Mesenchymal stem cell (in vitro differentiated cells and primary cell): ENCODE data around the gene DHPS.
"Not testable (repeated sequence)": the region's sequence is repeated elsewhere in the genome, so short reads cannot be mapped to it uniquely, and the experiment has no call there.

ENCODE experiments used
- DNase-seq: peaks from one replicate; pipeline ENCODE4 v3.0.0-alpha.2; 2013
- H2AFZ ChIP-seq: one replicate; pipeline ENCODE4 v1.6.1; 2013; ENCODE audit warnings: low read depth, mild to moderate bottlenecking, control low read depth, inconsistent platforms, low read length, moderate library complexity
- H2AK5ac ChIP-seq: 2 replicates; pipeline ENCODE4 v1.6.1; 2013; ENCODE audit warnings: low read length, moderate library complexity, mild to moderate bottlenecking, inconsistent platforms; ENCODE audit not compliant: severe bottlenecking
- H2BK120ac ChIP-seq: one replicate; pipeline ENCODE4 v1.6.1; 2013; ENCODE audit warnings: low read depth, mild to moderate bottlenecking, inconsistent platforms, low read length, moderate library complexity
- H2BK12ac ChIP-seq, 2 experiments: one replicate each; pipeline ENCODE4 v1.6.1; 2013; ENCODE audit warnings: inconsistent platforms in 2 of 2, low read length in 2 of 2, mild to moderate bottlenecking in 2 of 2, moderate library complexity in 2 of 2, control low read depth in 1 of 2
- H2BK15ac ChIP-seq: one replicate; pipeline ENCODE4 v1.6.1; 2013; ENCODE audit warnings: mild to moderate bottlenecking, low read depth, inconsistent platforms; ENCODE audit not compliant: poor library complexity, severe bottlenecking
- H2BK5ac ChIP-seq: 2 replicates; pipeline ENCODE4 v1.6.1; 2013; ENCODE audit warnings: low read depth, mild to moderate bottlenecking, low read length, control low read depth, inconsistent platforms; ENCODE audit not compliant: poor library complexity, severe bottlenecking
- H3K14ac ChIP-seq, 2 experiments: one replicate each; pipeline ENCODE4 v1.6.1; 2013; ENCODE audit warnings: inconsistent platforms in 2 of 2, low read length in 2 of 2, control low read depth in 1 of 2, mild to moderate bottlenecking in 1 of 2, moderate library complexity in 1 of 2
- H3K18ac ChIP-seq, 2 experiments: one replicate each; pipeline ENCODE4 v1.6.1; 2013; ENCODE audit warnings: inconsistent platforms in 2 of 2, low read length in 2 of 2, control low read depth in 1 of 2, low read depth in 1 of 2, mild to moderate bottlenecking in 1 of 2
- H3K23ac ChIP-seq, 2 experiments: one replicate each; pipeline ENCODE4 v1.6.1; 2013; ENCODE audit warnings: inconsistent platforms in 2 of 2, low read length in 2 of 2, mild to moderate bottlenecking in 2 of 2, moderate library complexity in 2 of 2, control low read depth in 1 of 2
- H3K27ac ChIP-seq: 2 replicates; pipeline ENCODE4 v1.5.1; 2013; ENCODE audit warnings: mild to moderate bottlenecking, moderate library complexity, low read length, control low read depth, inconsistent platforms; ENCODE audit not compliant: poor library complexity, severe bottlenecking
- H3K27me3 ChIP-seq, 2 experiments: 2 replicates each; pipeline versions ENCODE4 v1.6.1 to v1.7.0; 2013; ENCODE audit warnings: low read length in 2 of 2, mild to moderate bottlenecking in 2 of 2, moderate library complexity in 2 of 2, control low read depth in 1 of 2, inconsistent platforms in 1 of 2; ENCODE audit not compliant: control insufficient read depth in 1 of 2, insufficient read depth in 1 of 2
- H3K36me3 ChIP-seq, 2 experiments: 2 replicates each; pipeline versions ENCODE4 v1.6.1 to v1.7.0; 2013; ENCODE audit warnings: low read length in 2 of 2, control low read depth in 1 of 2, inconsistent platforms in 1 of 2, low read depth in 1 of 2, mild to moderate bottlenecking in 1 of 2; ENCODE audit not compliant: insufficient read depth in 2 of 2, control insufficient read depth in 1 of 2
- H3K4ac ChIP-seq, 2 experiments: one replicate each; pipeline ENCODE4 v1.6.1; 2013; ENCODE audit warnings: inconsistent platforms in 2 of 2, low read length in 2 of 2, mild to moderate bottlenecking in 2 of 2, moderate library complexity in 2 of 2, control low read depth in 1 of 2, low read depth in 1 of 2
- H3K4me1 ChIP-seq: 2 replicates; pipeline ENCODE4 v1.6.1; 2013; ENCODE audit warnings: low read depth, low read length, control low read depth; ENCODE audit not compliant: control insufficient read depth, insufficient read depth
- H3K4me2 ChIP-seq: 2 replicates; pipeline ENCODE4 v1.6.1; 2013; ENCODE audit warnings: low read length, mild to moderate bottlenecking, inconsistent platforms; ENCODE audit not compliant: poor library complexity, severe bottlenecking
- H3K4me3 ChIP-seq, 2 experiments: 2 replicates each; pipeline versions ENCODE4 v1.5.1 to v1.7.0; 2013; ENCODE audit warnings: low read length in 2 of 2, mild to moderate bottlenecking in 2 of 2, control low read depth in 1 of 2, low read depth in 1 of 2; ENCODE audit not compliant: insufficient read depth in 1 of 2
- H3K79me1 ChIP-seq: replicated peaks from 2 replicates; pipeline ENCODE4 v1.6.1; 2013; ENCODE audit warnings: mild to moderate bottlenecking, control low read depth, low read length, inconsistent platforms; ENCODE audit not compliant: poor library complexity, severe bottlenecking
- H3K9ac ChIP-seq: 2 replicates; pipeline ENCODE4 v1.7.0; 2013; ENCODE audit warnings: mild to moderate bottlenecking, low read length, moderate library complexity
- H3K9me3 ChIP-seq: 2 replicates; pipeline ENCODE4 v1.7.0; 2013; ENCODE audit warnings: mild to moderate bottlenecking, low read length; ENCODE audit not compliant: control insufficient read depth
- H4K8ac ChIP-seq: one replicate; pipeline ENCODE4 v1.6.1; 2013; ENCODE audit warnings: inconsistent platforms, mild to moderate bottlenecking, low read length, moderate library complexity
- H4K91ac ChIP-seq: one replicate; pipeline ENCODE4 v1.6.1; 2013; ENCODE audit warnings: mild to moderate bottlenecking, low read length, inconsistent platforms
- WGBS: methylation state at CpG from one replicate; pipeline ENCODE4 v1.1.7; 2013; ENCODE audit warnings: mixed read lengths; 5-methylcytosine and 5-hydroxymethylcytosine counted together

DHPS gene

DNA sequence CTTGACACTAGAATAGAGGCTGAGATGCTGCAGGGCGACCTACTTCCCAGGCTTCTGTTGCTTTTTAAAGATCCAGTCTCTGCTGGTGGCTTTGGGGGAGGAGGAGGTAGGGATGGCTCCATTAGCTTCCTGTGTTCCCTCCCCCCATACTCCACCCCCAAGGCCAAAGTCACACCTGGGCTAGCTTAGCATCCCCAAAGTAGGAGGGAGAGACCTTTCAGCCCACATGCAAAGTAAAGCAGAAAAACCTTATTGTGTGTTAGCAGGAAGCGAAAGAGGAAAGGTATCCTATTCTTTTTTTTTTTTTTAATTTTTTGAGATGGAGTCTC lies 45.3 kb upstream of the DHPS start:
- H3K4me3 ChIP-seq: no peak overlapping the region
- H3K18ac ChIP-seq: no peak overlapping the region
- peaks cover 23% of the 10 kb centered on the region for H3K79me1 ChIP-seq
- no peak for DNase-seq
- H3K4ac ChIP-seq: no peak overlapping the region
- H2BK5ac ChIP-seq: no peak overlapping the region
- H3K36me3 ChIP-seq: peaks cover 44 to 50% of the 10 kb centered on the region in 2 experiments
- H2BK12ac ChIP-seq: no peak overlapping the region
- H3K27ac ChIP-seq: no peak overlapping the region
- H3K27me3 ChIP-seq: no peaks in the 10 kb centered on the region
- H3K9ac ChIP-seq: no peak overlapping the region
- H2BK15ac ChIP-seq: no peak overlapping the region
- no peak overlapping the region for H3K14ac ChIP-seq
- no peak overlapping the region for H2AFZ ChIP-seq
- no peaks in the 10 kb centered on the region for H3K9me3 ChIP-seq
- 100% methylated on average over 1 of the region's 2 CpGs for WGBS
- H4K8ac ChIP-seq: no peak overlapping the region
- H3K4me1 ChIP-seq: peaks cover 7% of the 10 kb centered on the region
- H2BK120ac ChIP-seq: no peak overlapping the region
- H4K91ac ChIP-seq: no peak overlapping the region
- H2AK5ac ChIP-seq: no peak overlapping the region
- H3K4me2 ChIP-seq: no peak overlapping the region
- no peak overlapping the region for H3K23ac ChIP-seq

- not testable (repeated sequence) for H2BK15ac ChIP-seq, H3K23ac ChIP-seq, H3K4me1 ChIP-seq, H4K91ac ChIP-seq, H2BK120ac ChIP-seq, H3K4me2 ChIP-seq, H2BK5ac ChIP-seq, H4K8ac ChIP-seq, H2BK12ac ChIP-seq, DNase-seq, H3K14ac ChIP-seq, H3K18ac ChIP-seq, H3K4me3 ChIP-seq, H3K9ac ChIP-seq, H3K4ac ChIP-seq, H2AFZ ChIP-seq, H3K27me3 ChIP-seq, H2AK5ac ChIP-seq, H3K27ac ChIP-seq, H3K9me3 ChIP-seq
- H3K36me3 ChIP-seq: peaks cover 33 to 41% of the 10 kb centered on the region in 2 experiments
- 94% methylated on average over 10 of the region's 10 CpGs for WGBS
- H3K79me1 ChIP-seq: peaks cover 23% of the 10 kb centered on the region
Measured at GRCh38 chr19:12725612-12726011, 43.9 kb upstream of the DHPS start.

DNA sequence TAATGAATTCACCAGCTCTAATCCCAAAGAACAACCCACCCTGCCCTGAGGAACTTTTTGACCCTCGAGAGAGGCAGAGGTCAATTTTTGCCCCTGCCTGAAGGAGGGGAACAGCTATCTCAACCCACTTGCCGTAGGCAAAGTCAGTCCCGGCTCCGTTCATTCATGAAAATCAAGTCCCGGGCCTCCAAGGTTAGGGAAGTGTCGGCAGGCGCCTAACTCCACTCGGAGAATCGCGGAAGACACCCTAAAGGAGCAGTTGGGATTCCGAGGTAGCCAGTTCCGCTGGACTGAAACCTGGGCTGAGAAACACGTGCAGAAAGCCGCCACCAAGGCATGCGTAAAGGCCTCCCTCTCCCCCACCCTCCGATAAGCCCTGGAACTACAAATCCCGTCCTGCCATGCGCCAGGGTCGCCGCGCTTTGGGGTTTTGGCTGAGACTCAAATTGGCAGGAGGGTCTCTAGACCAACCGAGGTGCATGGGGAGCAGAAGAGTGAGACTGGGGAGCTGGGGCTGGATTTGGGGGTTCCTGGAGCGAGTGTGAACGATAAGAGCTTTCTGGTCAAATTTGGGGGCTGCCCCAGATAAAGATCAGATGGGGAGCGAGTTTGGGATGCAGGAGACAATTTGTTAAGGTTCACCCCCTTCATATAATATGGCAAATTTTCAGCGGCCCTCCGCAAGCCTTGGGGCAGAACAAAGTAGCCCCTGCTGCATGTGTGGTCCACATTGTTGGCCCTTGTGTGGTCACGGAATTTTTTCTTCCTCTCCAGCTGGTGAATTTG lies 42.2 kb upstream of the DHPS start, which contains the start of gene TNPO2:
Gene TNPO2, minus strand, starts transcription at position 292 of the 786 bp plus-strand sequence. CDS start 2,955 bp downstream, outside the sequence.
- Histone ChIP-seq H4K91ac (no peak within 1 kb of the TSS), H2BK12ac (peak within 1 kb of the TSS in 1 of 2 experiments; percentile 83), H3K18ac (peak within 1 kb of the TSS; percentile 9 to 97), H2AK5ac (peak within 1 kb of the TSS; percentile 42), H3K4ac (peak within 1 kb of the TSS; percentile 49 to 79), H3K9ac (peak within 1 kb of the TSS; percentile 91), H3K79me1 (peaks cover 15% of the 10 kb centered on the region), H2BK120ac (peak within 1 kb of the TSS; percentile 21), H3K36me3 (peaks cover 21 to 30% of the 10 kb centered on the region in 2 experiments), H2AFZ (peak within 1 kb of the TSS; percentile 61), H3K14ac (peak within 1 kb of the TSS in 1 of 2 experiments; percentile 96), H4K8ac (peak within 1 kb of the TSS; percentile 73), H3K23ac (peak within 1 kb of the TSS in 1 of 2 experiments; percentile 49), H2BK15ac (no peak within 1 kb of the TSS), H3K9me3 (no peaks in the 10 kb centered on the region), H3K4me3 (peak within 1 kb of the TSS; percentile 55 to 95), H3K27me3 (no peaks in the 10 kb centered on the region), H3K4me2 (peak within 1 kb of the TSS; percentile 83), H2BK5ac (no peak within 1 kb of the TSS), H3K27ac (peak within 1 kb of the TSS; percentile 65), H3K4me1 (peaks cover 16% of the 10 kb centered on the region)
- DNase-seq: peak; percentile 78
- WGBS: 6% methylated on average over 28 of the region's 28 CpGs

DNA sequence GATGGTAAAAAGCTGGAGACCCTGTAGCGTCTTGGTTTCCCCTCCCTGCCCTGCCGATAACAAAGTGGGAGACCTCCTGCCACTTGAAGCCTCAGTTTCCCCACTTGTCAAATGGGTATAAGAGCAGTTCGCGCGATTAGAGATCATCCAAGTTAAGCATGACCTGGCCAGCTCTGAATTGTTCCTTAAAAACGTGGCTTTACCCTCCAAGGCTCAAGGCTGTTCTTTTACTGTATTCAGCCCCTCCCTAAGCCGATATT lies 41.6 kb upstream of the DHPS start:
- Histone ChIP-seq H4K8ac (no peak overlapping the region), H3K4me3 (peak overlapping the region; percentile 53 to 95), H2BK120ac (no peak overlapping the region), H3K4ac (peak overlapping the region; percentile 49 to 62), H3K36me3 (peaks cover 22 to 28% of the 10 kb centered on the region in 2 experiments), H3K9ac (peak overlapping the region; percentile 91), H3K4me2 (peak overlapping the region; percentile 83), H3K4me1 (peaks cover 16% of the 10 kb centered on the region), H3K23ac (peak overlapping the region in 1 of 2 experiments; percentile 49), H3K9me3 (no peaks in the 10 kb centered on the region), H4K91ac (no peak overlapping the region), H2BK5ac (no peak overlapping the region), H3K14ac (peak overlapping the region in 1 of 2 experiments; percentile 96), H2AFZ (peak overlapping the region; percentile 21), H3K18ac (peak overlapping the region; percentile 9 to 82), H3K27me3 (no peaks in the 10 kb centered on the region), H2AK5ac (peak overlapping the region; percentile 42), H2BK12ac (peak overlapping the region in 1 of 2 experiments; percentile 10), H2BK15ac (no peak overlapping the region), H3K79me1 (peaks cover 11% of the 10 kb centered on the region), H3K27ac (peak overlapping the region; percentile 65)
- no peak for DNase-seq
- WGBS: 0% methylated on average over 7 of the region's 7 CpGs
